T-helper 1 cell (primary cell): ENCODE measurements around the gene SHISA7.
A peak's percentile ranks its signal among the peaks of the same experiment; 100 is the strongest.

Experiments used
- DNase-seq, 5 donors: peaks; one replicate each; pipeline ENCODE4 v3.0.0-alpha.2; 2012 to 2020

The SHISA7 gene

DNA sequence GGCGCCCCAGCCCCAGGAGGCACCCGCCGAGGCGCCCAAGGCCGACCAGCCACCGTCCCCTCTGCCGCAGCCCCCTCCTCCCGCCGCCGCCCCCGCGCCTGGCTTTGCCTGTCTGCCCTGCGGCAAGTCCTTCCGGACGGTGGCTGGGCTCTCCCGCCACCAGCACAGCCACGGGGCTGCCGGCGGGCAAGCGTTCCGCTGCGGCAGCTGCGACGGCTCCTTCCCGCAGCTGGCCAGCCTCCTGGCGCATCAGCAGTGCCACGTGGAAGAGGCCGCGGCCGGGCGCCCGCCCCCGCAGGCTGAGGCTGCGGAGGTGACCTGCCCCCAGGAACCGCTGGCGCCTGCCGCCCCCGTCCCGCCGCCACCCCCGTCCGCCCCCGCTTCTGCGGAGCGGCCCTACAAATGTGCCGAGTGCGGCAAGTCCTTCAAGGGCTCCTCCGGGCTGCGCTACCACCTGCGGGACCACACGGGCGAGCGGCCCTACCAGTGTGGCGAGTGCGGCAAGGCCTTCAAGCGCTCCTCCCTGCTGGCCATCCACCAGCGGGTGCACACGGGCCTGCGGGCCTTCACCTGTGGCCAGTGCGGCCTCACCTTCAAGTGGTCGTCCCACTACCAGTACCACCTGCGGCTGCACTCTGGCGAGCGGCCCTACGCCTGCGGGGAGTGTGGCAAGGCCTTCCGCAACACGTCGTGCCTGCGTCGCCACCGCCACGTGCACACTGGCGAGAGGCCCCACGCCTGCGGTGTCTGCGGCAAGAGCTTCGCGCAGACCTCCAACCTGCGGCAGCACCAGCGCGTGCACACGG is 39.3 kb upstream of the SHISA7 start:
- DNase-seq: no peak

DNA sequence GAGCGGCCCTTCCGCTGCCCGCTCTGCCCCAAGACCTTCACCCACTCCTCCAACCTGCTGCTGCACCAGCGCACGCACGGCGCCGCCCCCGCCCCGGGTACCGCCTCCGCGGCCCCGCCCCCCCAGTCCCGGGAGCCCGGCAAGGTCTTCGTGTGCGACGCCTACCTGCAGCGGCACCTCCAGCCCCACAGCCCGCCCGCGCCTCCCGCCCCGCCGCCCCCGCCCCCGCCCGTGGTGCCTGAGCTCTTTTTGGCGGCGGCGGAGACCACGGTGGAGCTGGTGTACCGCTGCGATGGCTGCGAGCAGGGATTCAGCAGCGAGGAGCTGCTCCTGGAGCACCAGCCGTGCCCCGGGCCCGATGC is 38.7 kb upstream of the SHISA7 start:
- DNase-seq: no peak

DNA sequence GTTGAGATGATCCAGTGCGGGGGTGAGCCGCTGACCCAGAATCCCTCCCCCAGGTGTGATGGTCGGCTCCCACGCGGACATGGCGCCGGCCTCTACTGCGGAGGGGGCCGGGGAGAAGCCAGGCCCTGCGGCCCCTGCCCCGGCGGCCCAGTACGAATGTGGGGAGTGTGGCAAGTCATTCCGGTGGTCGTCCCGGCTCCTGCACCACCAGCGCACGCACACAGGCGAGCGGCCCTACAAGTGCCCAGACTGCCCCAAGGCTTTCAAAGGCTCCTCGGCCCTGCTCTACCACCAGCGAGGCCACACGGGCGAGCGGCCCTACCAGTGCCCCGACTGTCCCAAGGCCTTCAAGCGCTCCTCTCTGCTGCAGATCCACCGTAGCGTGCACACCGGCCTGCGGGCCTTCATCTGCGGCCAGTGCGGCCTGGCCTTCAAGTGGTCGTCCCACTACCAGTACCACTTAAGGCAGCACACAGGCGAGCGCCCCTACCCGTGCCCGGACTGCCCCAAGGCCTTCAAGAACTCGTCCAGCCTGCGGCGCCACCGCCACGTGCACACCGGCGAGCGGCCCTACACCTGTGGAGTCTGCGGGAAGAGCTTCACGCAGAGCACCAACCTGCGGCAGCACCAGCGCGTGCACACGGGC is 38.2 kb upstream of the SHISA7 start:
- no peak for DNase-seq

DNA sequence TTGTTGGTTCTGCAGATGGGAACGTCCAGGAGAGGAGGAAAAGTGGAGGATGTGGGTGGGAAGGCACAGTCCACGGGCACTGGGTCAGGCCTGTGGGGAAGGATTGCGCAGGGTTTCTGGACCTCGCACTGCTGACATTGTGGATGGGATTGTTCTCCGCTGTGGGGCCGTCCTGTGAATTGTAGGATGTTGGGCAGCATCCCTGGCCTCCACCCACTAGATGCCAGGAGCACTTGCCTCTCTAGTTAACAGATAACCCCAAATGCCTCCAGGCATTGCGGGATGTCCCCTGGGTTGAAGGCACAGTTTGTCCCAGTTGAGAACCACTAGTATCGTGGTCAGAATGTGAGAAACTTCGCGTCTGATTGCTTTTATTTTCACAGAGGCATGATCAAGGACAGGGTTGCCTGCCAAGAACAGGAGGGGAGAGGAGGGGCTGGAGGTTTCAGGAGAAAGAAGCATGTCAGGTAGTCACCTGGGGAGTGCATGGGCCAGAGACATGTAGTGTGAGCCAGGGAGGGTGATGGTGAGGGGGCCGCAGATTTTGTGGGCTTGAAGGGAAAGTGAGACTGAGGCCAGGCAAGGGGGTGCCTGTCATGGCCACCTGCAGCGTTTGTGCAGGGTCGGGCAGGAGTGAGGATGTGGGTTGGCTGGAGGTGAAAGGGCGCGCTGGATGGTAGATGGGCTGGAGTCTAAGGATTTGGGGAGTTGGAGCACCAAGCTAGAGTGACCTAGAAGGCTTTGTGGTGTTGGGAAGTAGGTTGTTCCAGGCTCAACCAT is 36.5 kb upstream of the SHISA7 start:
- no peak for DNase-seq

DNA sequence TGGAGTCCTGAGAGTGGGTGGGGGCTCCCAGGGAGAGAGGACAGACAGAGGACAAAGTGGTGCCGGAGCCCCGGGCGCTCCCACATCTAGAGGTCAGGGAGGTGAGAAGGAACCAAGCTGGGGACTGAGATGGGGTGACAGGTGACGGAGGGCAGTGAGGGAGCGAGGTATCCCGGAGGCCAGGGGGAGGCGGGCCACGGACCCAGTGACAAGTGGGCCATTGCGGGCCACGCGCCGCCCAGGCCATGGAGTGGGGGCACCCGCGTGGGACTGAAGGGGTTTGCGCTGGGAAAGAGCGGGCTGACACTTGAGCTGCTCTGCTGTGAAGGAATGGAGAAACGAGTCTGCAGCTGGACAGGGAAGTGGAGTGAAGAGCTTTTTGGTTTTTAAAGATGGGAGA is 35.9 kb upstream of the SHISA7 start:
- DNase-seq: no peak

DNA sequence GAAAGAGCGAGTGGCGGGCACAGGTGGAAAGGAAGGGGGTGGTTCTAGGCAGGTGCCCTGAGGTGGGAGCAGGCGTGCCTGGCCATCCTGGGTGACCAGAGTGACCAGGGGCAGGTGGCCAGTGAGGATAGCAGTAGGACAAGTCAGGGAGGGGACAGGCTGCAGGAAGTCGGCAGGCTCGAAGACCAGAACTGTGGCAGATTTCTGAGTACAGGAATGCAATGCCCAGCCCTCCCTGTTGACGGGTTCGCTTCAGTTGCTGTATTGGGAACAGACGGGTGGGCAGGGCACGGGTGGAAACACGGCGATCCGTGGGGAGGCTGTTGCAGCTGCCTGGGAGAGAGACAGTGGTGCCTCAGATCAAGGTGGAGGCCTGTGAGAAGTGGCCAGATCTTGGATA is 35.3 kb upstream of the SHISA7 start:
- no peak for DNase-seq

DNA sequence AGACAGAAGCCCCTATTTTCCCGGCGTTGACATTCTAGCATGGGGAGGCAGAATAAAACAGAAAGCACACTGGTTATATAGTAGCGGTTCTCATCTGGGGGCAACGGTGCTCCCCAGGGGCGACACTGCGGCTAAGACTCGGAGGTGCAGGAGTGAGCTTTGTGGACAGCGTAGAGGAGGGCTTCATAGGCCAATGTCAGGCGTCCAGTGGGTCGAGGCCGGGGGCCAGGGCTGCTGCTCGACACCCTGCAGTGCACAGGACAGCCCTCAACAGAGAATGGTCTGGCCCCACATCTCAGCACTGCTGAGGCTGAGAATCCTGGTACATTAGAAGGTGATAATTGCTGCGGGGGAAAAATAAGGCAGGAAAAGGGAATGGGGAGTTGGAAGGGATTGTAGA is 34.8 kb upstream of the SHISA7 start:
- DNase-seq: no peak

DNA sequence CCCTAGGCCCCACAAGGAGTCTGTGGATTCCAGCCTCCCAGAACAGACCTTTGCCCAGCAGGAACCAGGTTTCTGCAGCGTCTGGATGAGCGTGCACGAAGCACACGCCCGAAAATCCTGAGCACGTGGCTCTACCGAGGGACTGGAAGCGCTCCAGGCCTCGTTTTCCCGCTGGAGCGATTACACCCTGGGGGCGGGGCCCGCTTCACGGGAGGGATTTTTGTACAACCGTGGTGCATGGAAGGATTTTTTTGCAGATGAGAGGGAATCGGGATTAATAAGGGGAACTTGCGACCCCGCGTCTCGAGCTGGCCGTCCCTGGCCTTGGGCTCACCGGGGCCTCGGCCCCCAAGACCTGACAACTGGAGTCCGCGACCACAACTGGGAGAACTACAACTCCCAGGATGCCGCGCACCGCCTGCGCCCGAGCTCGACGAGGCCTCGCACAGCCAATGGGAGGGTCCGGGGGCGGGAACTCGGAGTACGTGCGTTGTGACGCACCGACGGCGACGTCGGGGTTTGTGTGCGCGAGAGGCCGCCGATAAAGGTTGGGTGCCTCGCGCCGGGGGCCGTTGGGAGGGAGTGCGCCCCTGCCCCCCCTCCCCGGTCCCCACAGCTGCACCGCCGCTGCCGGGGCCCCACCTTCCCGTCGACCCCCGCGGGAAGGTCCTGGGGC is 33.1 kb upstream of the SHISA7 start, which contains the start of gene ZNF628:
TSS of gene ZNF628 (plus strand) at position 518 of the 676 bp plus-strand sequence. CDS start 3,294 bp downstream, outside the sequence.
- DNase-seq: peak; percentile 95 to 99 (median 96)

DNA sequence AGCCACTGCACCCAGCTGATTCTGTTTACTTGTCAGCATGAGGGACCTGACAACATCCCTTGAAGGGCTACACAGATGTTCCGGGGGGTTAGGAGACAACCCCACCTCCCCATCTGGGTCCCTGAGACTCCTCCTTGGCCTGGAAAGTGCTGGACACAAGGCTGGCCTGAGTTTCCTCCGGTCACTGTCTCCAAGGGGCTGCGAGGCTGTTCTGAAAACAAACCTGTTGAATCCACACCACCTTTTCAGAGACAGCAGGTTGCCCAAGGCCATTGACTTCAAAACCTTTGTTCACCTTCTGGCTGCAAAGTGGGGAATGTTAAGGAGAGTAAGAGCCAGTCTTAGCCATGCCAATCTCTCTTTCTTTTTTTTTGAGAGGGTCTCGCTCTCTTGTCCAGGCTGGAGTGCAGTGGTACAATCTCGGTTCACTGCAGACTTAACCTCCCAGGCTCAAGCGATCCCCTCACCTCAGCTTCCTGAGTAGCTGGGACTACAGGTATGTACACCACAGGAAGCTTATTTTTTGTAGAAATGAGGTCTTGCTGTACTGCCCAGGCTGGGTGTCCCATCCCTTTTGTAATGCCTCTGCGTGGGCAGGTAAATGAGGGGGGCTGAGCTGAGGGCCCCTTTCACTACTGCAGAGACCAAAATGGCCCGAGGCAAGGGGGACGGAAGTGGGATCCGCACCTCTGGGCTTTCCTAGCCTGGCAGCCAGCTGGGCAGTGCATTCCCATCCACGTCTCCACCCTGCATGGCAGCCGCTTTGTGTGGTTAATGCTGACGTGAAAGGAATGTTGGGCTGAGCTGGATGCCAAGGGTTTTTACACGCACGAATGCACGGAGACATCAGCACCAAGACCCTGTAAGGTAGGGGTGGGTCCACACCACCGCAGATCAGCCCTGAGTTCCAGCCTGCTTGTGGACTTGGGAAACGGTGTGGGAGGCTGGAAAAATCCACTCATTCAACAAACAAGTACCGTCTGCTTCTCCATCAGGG is 31.5 kb upstream of the SHISA7 start:
- DNase-seq: no peak

DNA sequence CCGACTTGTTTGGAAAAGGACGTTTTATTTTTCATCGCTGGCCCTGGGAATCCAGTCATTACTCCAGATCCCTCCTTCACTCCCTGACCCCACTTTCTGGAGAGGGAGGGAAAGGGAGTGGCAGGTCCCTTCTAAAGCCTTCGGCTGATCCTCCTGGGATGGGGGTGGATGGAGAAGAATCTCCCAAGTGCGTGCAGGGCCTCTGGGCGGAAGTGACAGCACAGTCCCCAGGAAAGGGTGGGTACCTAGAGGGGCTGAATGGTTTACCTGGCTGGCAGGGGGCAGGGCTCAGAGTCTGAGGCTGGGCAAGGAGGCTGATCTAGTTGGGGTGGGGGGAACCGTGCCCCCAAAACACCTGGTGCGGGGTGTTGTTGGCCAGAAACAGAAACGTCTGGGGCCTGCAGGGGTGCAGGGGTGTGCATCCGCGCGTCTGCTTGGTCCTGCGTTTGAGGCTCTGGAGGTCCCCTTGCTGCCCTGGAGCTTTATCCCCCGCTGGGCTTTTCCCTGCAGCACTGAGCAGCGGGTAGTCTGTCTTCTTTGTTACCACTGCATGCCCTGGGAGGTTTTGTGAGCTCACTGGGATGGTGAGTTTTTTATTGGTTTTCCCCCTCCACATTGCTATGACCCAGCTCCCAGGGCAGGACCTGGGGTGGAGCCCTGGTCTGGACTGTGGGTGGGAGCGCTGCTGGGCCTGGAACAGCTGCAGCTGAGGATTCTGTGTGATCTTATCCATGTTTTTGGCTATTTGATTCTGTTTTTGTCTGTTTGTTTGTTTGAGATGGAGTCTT is 30.3 kb upstream of the SHISA7 start:
- DNase-seq: no peak

DNA sequence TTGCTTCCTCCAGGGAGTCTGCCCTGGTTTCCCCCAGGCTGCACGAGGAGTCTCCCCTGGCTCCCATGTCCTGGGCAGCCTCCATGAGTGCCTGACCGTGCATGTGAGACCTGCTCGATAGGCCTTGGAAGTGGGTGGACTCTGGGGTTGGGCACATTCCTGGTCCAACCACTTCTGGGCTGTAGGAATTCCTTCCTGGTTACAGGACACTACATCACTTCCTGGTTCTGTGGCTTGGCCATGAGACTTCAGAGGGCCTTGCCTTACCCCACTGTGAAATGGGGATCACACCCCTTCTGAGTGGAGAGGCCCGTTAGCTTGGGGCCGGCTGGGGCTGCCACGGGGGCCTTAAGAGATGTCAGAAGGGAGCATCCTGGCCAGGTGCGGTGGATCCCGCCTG is 29.4 kb upstream of the SHISA7 start:
- DNase-seq: no peak

DNA sequence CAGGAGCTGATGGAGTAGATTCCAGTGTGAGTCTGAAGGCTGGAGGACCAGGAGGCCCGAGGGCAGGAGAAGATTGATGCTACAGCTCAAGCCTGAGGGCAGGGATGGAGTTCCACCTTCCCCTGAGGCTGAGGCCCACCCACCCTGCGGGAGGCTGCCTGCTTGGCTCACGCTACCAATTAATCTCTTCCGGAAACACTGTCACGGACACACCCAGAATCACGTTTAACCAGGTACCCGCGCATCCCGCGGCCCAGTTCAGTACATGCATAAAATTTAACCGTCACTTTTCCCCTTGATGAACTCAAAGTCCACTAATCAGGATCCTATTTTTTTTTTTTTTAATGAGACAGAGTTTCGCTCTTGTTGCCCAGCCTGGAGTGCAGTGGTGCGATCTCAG is 28.2 kb upstream of the SHISA7 start:
- DNase-seq: no peak

DNA sequence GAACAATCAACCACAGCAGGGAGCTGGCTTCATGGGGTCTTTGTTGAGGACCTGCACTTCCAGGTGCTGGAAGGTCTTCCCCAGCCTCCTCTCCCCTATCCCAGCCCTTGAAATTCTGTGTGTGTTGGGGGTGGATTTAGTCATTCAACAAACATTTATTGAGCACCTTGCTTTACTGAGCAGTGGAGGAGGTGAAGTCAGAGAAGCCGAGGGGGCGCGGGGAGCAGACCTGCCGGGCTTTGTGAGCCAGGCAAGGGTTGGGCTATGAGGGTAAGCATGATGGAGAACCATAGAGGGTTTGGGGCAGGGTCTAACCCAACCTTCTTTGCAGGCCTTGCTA is 24.9 kb upstream of the SHISA7 start:
- DNase-seq: no peak

DNA sequence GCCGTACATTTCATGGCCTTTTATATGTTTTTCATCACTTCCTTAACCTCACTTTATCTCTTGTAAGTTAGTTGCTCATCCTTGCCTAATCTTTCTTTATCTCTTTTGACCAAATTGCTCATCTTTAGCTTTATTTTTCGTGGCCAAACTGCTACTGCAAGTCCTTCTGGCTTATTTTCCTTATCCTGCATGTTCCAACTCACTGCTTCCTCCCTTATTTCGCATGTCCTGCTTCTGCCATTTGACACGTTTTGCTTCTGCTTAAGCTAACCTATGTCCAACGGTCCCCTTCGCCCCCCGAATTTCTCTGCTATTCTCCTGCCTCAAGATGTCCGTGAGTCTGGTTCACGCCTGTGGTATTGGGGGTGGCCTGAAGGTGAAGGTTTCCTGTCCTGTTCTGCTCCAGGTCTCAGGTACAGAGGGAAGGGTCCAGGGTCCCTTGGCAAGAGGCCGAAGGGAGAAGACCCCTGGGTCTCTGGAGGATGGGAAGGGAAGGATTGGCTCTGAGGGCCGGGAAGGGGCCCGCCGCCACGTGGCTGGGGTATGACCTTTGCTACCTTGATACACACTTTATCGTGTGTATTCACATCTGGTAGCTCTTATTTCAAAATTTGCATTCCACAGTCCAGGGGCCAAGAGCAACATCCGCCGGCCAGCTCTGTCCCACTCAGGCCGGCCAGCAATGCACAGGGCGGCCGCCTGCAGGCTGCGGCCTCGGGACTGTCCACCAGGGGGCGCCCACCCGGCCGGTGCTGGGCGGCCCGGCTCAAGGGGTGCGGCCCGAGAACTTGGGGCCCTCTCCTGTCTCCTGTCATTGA is 24.3 kb upstream of the SHISA7 start:
- DNase-seq: peak; percentile 35 to 66 (median 61)

DNA sequence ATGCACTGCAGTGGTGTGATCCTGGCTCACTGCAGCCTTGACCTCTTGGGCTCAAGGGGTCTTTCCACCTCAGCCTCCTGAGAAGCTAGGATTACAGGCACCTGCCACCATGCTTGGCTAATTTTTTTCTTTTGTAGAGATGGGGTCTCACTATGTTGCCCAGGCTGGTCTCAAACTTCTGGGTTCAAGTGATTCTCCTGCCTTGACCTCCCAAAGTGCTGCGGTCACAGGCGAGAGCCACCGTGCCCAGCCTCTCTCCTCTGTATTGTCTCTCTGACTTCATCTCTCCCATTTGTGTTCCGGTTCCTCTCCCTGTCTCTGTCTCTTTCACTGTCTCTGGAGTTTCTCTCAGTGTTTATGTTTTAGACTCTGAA is 23.1 kb upstream of the SHISA7 start:
- DNase-seq: no peak

DNA sequence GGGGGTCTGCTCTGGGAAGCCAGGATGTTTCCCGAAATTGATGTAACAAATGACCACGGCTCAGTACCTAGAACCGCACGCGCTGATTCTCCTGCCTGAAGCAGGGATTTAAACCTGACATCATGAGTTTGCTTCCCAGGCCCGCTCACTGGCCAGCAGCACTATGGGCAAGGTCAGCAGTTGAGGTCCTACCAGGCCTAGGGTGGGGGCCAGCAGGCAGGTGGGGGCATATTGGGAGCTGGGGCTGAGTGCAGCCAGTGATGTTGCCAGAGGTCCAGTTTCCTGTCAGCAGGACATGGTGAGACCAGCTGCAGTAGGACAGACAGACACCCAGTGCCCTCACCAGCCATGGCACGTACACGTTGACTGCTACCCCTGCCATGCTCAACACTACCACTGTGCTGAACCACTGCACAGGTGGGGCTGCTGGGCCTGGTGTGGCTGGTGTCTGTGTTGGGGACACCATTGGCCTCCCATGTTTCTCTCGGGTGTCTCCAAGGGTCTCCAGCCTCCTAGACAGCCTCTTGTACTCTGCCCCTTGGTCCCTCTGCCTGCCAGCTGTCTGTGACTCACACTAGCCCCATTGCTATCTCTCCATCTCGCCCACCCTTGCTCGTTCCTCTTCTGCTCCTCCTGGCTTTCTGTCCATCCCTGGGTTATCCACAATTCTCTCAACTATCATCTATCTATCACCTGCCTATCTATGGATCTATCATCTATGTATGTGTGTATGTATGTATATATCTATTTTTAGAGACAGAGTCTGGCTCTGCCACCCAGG is 22.6 kb upstream of the SHISA7 start:
- no peak for DNase-seq

DNA sequence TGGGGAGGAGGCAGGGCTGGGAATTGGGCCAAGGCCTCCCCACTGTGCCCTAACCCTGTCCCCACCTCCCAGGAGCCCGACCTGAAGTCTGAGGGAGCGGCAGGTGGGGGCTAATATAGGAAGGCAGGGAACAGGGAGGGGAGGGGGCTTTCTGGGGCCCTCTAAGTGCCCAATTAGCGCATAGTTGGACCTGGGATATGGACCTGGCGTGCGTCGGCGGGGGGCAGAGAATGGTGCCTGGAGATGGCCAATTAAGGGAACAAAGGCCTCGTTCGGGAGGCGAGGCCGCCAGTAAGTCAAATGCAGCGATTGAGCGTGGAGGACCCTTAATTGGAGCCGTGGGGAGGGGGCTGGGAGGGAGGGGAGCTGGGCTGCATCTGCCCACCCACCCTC is 21.6 kb upstream of the SHISA7 start, which contains the start of gene C19orf85:
TSS of gene C19orf85 (minus strand) at position 90 of the 393 bp plus-strand sequence. CDS start 197 bp downstream, outside the sequence.
- no peak for DNase-seq

DNA sequence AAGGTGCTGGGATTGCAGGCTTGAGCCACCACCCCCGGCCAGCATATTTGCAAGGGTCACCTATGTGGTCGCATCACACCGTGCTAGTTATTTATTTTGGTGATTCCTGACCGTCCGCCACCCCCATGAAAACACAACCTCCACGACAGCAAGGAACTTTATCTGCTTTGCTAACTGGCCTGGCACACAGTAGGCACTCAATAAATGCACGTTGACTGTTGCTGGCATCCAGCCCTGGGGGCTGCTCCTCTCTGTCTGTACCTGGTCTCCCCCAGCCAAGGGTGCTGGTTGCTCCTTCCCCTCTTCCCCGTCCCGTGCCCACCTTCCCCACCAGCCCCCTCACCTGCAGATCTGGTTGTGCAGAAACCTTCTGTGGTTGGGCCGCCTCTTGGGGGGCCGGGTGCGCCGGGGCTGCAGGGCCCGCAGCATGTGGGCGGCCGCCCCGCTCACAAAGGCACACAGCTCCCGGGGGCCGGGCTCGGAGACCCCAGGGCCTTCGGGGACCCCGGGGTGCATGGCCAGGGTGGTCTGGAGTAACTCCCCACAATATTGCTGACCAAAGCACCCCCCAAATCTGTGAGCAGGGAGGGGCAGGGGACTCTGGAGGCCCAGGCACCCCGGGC is 21.1 kb upstream of the SHISA7 start:
- DNase-seq: no peak

DNA sequence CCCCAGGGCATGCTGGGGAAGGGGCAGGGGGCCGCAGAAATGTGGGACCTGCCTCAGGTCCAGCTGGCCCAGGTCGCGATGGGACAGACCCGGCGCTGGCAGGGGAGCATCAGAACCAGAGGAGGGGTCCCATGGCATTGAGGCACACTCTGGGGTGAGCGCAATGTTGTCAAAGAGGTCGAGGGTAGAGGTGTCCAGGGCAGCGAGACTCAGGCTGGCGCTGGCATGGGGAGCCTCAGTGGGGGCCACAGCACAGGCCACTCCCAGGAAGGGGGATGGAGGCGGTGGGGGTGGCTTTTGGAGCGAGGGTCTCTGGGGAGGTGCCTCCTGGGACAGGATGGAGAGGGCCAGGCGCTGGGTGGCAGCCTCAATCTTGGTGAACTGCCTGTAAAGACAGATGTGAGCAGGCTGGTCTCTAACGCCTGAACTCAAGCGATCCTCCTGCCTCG is 20.5 kb upstream of the SHISA7 start:
- no peak for DNase-seq
